NOMO-1 (cell line): ENCODE measurements around the gene KLHL34.

Experiments used
- DNase-seq, 2 experiments: peaks; one replicate each; lab custom pipeline; 2025; ENCODE audit not compliant: unreplicated experiment in 2 of 2; lab: John Stamatoyannopoulos, UW

KLHL34 gene

GRCh38 chrX:21658152-21658737, at the start of gene KLHL34:
Gene KLHL34 (minus strand): TSS chrX:21658330. CDS start chrX:21657788, 542 bp downstream.
- DNase-seq: no peak

- DNase-seq: no peak
Observed at GRCh38 chrX:21705225-21705624, 47.1 kb upstream of the KLHL34 start.

- no peak for DNase-seq
Observed at GRCh38 chrX:21702725-21703124, 44.6 kb upstream of the KLHL34 start.

- DNase-seq: no peak
Observed at GRCh38 chrX:21700967-21701366, 42.8 kb upstream of the KLHL34 start.

- no peak for DNase-seq
Observed at GRCh38 chrX:21700275-21700674, 42.1 kb upstream of the KLHL34 start.

- DNase-seq: no peak
Observed at GRCh38 chrX:21699136-21699535, 41.0 kb upstream of the KLHL34 start.

- DNase-seq: peak; percentile 85 to 93
Observed at GRCh38 chrX:21698272-21698671, 40.1 kb upstream of the KLHL34 start.

- DNase-seq: no peak
Observed at GRCh38 chrX:21691512-21692018, 33.4 kb upstream of the KLHL34 start.

- peak in 1 of 2 experiments; percentile 40 for DNase-seq
Observed at GRCh38 chrX:21683941-21684340, 25.8 kb upstream of the KLHL34 start.

GRCh38 chrX:21678048-21678612, 20.0 kb upstream of the KLHL34 start:
- no peak for DNase-seq

- no peak for DNase-seq
Observed at GRCh38 chrX:21675931-21676330, 17.8 kb upstream of the KLHL34 start.

- DNase-seq: no peak
Observed at GRCh38 chrX:21674430-21675186, 16.5 kb upstream of the KLHL34 start.

GRCh38 chrX:21666679-21667078, 8.5 kb upstream of the KLHL34 start:
- DNase-seq: no peak

GRCh38 chrX:21666252-21666651, 8.1 kb upstream of the KLHL34 start:
- DNase-seq: no peak

GRCh38 chrX:21662761-21663160, 4.6 kb upstream of the KLHL34 start:
- DNase-seq: no peak

- DNase-seq: no peak
Observed at GRCh38 chrX:21661316-21661715, 3.2 kb upstream of the KLHL34 start.

GRCh38 chrX:21660156-21660555, 2.0 kb upstream of the KLHL34 start:
- DNase-seq: no peak

- no peak for DNase-seq
Observed at GRCh38 chrX:21659320-21659719, 1.2 kb upstream of the KLHL34 start.

- DNase-seq: no peak
Observed at GRCh38 chrX:21658746-21659145, 616 bp upstream of the KLHL34 start.

- DNase-seq: no peak
Observed at GRCh38 chrX:21657318-21658151, 595 bp downstream of the KLHL34 start.
